PC-3 (cell line): Measurements from ENCODE around the gene UROC1. TPM values are rescaled to one million over a fixed set of nuclear protein-coding genes. Genes with fewer than 3 reads are reported as not detected.

ENCODE experiments used
- ATAC-seq: fragments of 200-7000 bp; cut with Tn5 transposase; 2 replicates; pipeline ENCODE4 v1.9.1; 2020; ENCODE audit warnings: mild to moderate bottlenecking, moderate library complexity
- BruUV-seq: library from RNA; stranded (reverse); fragments of 400-500 nt; replicated peaks from 2 replicates; lab custom pipeline; 2021; lab: Mats Ljungman, UMichigan
- CTCF ChIA-PET: fragments of 300-600 bp; sonication (Branson Sonifier 250); formaldehyde crosslinking; loops from one replicate; lab custom pipeline; 2022; ENCODE audit warnings: antibody characterized with exemption; lab: Charles Lee
- POLR2A ChIA-PET: fragments of 300-600 bp; sonication (Branson Sonifier 250); formaldehyde crosslinking; loops from one replicate; lab custom pipeline; 2022; ENCODE audit warnings: antibody characterized with exemption; ENCODE audit not compliant: unreplicated experiment; lab: Charles Lee
- DNase-seq: peaks from one replicate; pipeline ENCODE4 v3.0.0-alpha.2; 2015
- H2AFZ ChIP-seq: fragments of 300-600 bp; sonication (generic); 2 replicates; pipeline ENCODE4 v1.6.0; 2016; ENCODE audit warnings: antibody characterized with exemption, low read length
- H3F3A ChIP-seq: fragments of 300-600 bp; sonication (generic); one replicate; pipeline ENCODE4 v1.6.0; 2017; ENCODE audit warnings: antibody characterized with exemption, low read length, control low read depth, mild to moderate bottlenecking; ENCODE audit not compliant: unreplicated experiment
- H3K27ac ChIP-seq: fragments of 300-600 bp; sonication (generic); 2 replicates; pipeline ENCODE4 v1.5.1; 2016; ENCODE audit warnings: mild to moderate bottlenecking, low read length
- H3K27me3 ChIP-seq: fragments of 300-600 bp; sonication (generic); 2 replicates; pipeline ENCODE4 v1.6.1; 2016; ENCODE audit warnings: low read length, mixed read lengths
- H3K36me3 ChIP-seq: fragments of 300-600 bp; sonication (generic); 2 replicates; pipeline ENCODE4 v1.6.1; 2016; ENCODE audit warnings: low read depth, mixed run types, low read length, mixed read lengths
- H3K4me1 ChIP-seq: fragments of 300-600 bp; sonication (generic); 2 replicates; pipeline ENCODE4 v1.5.1; 2016; ENCODE audit warnings: low read length; ENCODE audit not compliant: insufficient read depth
- H3K4me2 ChIP-seq: fragments of 300-600 bp; sonication (generic); 2 replicates; pipeline ENCODE4 v1.6.0; 2016; ENCODE audit warnings: low read length
- H3K4me3 ChIP-seq: fragments of 300-600 bp; sonication (generic); 2 replicates; pipeline ENCODE4 v1.5.1; 2016; ENCODE audit warnings: mild to moderate bottlenecking, low read length, mixed read lengths
- H3K79me2 ChIP-seq: fragments of 300-600 bp; sonication (generic); 2 replicates; pipeline ENCODE4 v1.6.1; 2017; ENCODE audit warnings: low read length, mixed read lengths
- H3K9ac ChIP-seq: fragments of 300-600 bp; sonication (generic); 2 replicates; pipeline ENCODE4 v1.6.0; 2016; ENCODE audit warnings: mild to moderate bottlenecking, low read length
- H3K9me2 ChIP-seq: fragments of 300-600 bp; sonication (generic); replicated peaks from 2 replicates; pipeline ENCODE4 v1.6.1; 2016; ENCODE audit warnings: mixed run types, low read length, mixed read lengths
- H3K9me3 ChIP-seq: fragments of 300-600 bp; sonication (generic); 2 replicates; pipeline ENCODE4 v1.6.1; 2016; ENCODE audit warnings: low read length, mixed read lengths
- H4K20me1 ChIP-seq: fragments of 300-600 bp; sonication (generic); 2 replicates; pipeline ENCODE4 v1.6.1; 2016; ENCODE audit warnings: low read length, mixed read lengths
- CTCF ChIP-seq: fragments of 300-600 bp; sonication (generic); conservative IDR thresholded peaks from 2 replicates; pipeline ENCODE4 v1.5.1; 2017; ENCODE audit warnings: antibody characterized with exemption, low read depth, mild to moderate bottlenecking, low read length
- EZH2 ChIP-seq: fragments of 300-600 bp; sonication (generic); IDR thresholded peaks from one replicate; pipeline ENCODE4 v1.6.1; 2017; ENCODE audit warnings: antibody characterized with exemption, mild to moderate bottlenecking, low read length; ENCODE audit not compliant: unreplicated experiment
- EZH2phosphoT487 ChIP-seq: fragments of 300-600 bp; sonication (generic); IDR thresholded peaks from 2 replicates; pipeline ENCODE4 v1.6.1; 2018; ENCODE audit warnings: mild to moderate bottlenecking, antibody characterized with exemption, low read length, borderline replicate concordance
- intact Hi-C: fragments of 100-400 bp; cut with micrococcal nuclease; formaldehyde crosslinking; loops from 2 replicates; pipeline ENCODE4 v1.9.0; 2023
- total RNA-seq: library from RNA; depleted of rRNA; stranded (reverse); fragments of >200 nt; gene quantifications from 2 replicates; pipeline ENCODE4 v1.2.3, GENCODE V29; 2014

Gene UROC1
- total RNA-seq, 1 experiment from 2014 or later = not detected

DNA sequence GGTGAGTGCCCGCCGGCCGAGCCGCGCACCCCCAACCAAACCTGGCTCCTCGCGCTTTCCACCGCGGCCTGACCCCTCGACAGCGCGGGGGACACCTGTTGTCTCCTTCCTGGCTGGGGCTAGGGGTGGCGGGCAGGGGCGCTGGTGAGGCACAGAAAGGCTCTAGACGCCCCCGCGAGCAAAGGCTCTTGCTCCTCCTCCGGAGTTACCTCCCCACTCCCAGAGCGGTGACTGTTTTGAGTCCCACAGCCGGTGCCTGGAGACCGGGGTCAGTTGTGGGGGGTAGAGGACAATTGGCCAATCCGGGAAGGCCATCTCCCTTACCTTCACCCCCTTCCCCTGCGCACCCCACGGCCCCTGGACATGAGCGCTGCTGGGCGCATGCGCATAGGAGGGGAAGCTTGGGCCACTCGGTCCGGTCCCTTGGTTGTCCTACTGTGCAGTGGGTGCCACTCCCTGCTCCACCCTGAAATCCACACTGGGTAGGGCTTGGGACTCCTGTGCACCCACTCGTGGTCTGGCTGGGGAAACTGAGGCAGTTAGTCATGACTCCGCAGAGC is 6.9 kb upstream of the UROC1 start:
- peak overlapping the region; percentile 53 for H3K4me2 ChIP-seq
- H3K9me2 ChIP-seq = no peaks in the 10 kb centered on the region
- H4K20me1 ChIP-seq = no peaks in the 10 kb centered on the region
- H3K4me3 ChIP-seq = peak overlapping the region; percentile 38; the same call in 1 of the 2 replicates
- peaks cover 13% of the 10 kb centered on the region for H3K27me3 ChIP-seq
- TF ChIP-seq EZH2 (no peak), EZH2phosphoT487 (no peak), CTCF (no peak)
- ChIA-PET CTCF (no interaction called here), POLR2A (no interaction called here)
- no peak for ATAC-seq
- no peaks in the 10 kb centered on the region for H3K4me1 ChIP-seq
- no peak overlapping the region for H3K9ac ChIP-seq
- no peaks in the 10 kb centered on the region for H3K36me3 ChIP-seq
- no peaks in the 10 kb centered on the region for H3K79me2 ChIP-seq
- H3K27ac ChIP-seq = no peak overlapping the region
- H3F3A ChIP-seq = no peaks in the 10 kb centered on the region
- intact Hi-C loops = no loop called here
- DNase-seq = no peak
- H3K9me3 ChIP-seq = no peaks in the 10 kb centered on the region
- peak overlapping the region; percentile 34; the same call in 1 of the 2 replicates for H2AFZ ChIP-seq
- BruUV-seq = no TSS peak

DNA sequence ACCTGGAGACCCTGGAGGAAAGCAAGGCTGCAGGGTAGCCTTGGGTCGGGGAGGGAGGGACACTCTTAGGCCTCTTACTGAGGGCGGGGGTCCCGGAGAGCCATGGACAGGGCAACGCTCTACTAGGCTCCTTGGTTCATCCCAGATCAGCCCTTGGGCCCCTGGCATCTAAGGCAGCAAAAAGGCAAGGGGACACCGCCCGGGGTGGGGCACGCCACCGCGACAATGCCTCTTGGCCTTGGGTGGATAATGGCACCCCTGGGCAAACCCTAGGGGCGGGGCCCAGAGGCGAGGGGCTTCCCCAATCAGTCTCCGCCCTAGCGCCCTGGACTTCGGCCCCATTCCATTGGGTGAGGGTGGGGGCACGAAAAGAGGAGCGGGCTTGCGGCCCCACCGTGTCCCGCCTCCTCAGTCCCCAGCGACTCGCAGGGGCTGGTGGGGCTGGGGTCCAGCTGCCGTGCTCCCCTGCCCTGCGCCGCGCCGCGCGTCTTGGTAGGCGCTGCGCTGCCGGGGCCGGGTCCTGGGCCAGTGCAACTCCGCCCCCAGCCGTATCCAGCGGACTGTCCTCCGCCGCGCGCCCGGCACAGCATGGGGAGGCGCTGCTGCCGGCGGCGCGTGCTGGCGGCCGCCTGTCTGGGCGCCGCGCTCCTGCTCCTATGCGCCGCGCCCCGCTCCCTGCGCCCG is 6.3 kb upstream of the UROC1 start, which contains the start of gene CHST13:
CHST13 (plus strand) TSS at position 411 of the 684 bp plus-strand sequence; CDS start at position 589, 178 bp downstream.
- Histone ChIP-seq H4K20me1 (no peaks in the 10 kb centered on the region), H3K36me3 (no peaks in the 10 kb centered on the region), H3F3A (no peaks in the 10 kb centered on the region), H3K27me3 (peaks cover 13% of the 10 kb centered on the region), H3K79me2 (no peaks in the 10 kb centered on the region), H2AFZ (peak within 1 kb of the TSS; percentile 34; the same call in 1 of the 2 replicates), H3K9ac (no peak within 1 kb of the TSS), H3K27ac (no peak within 1 kb of the TSS), H3K9me2 (no peaks in the 10 kb centered on the region), H3K4me2 (peak within 1 kb of the TSS; percentile 53), H3K4me3 (peak within 1 kb of the TSS; percentile 38; the same call in 1 of the 2 replicates), H3K9me3 (no peaks in the 10 kb centered on the region), H3K4me1 (no peaks in the 10 kb centered on the region)
- DNase-seq (peak; percentile 19), ATAC-seq (peak; percentile 65)
- no TSS peak for BruUV-seq
- ChIA-PET CTCF (no interaction called here), POLR2A (no interaction called here)
- TF ChIP-seq EZH2phosphoT487 (no peak), EZH2 (no peak), CTCF (no peak)
- intact Hi-C loops = no loop called here

DNA sequence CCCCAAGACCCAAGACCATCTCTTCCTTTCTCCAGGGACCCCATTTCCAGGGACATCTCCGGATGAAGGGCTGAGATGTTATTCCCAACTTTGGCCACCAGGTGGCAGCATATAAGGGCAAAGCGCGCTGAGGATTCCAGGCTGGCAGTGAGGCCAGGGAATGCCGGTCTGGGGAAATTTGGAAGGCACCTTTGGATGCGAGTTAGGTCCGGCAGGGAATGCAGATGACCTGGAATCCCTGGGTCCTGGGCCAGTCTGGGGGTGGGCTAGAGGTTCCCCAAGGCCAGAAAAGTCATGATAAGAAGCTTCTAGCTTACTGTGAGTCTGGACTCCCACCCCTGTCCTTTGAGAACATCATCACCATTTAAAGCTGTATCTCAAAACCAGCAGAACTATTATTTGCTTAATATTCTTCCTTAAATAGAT is 4.8 kb upstream of the UROC1 start:
- Histone ChIP-seq H3K27ac (no peak overlapping the region), H3K27me3 (peaks cover 13% of the 10 kb centered on the region), H4K20me1 (no peaks in the 10 kb centered on the region), H3K36me3 (no peaks in the 10 kb centered on the region), H3F3A (no peaks in the 10 kb centered on the region), H3K9me2 (no peaks in the 10 kb centered on the region), H3K9me3 (no peaks in the 10 kb centered on the region), H3K79me2 (no peaks in the 10 kb centered on the region), H3K4me3 (no peak overlapping the region), H3K9ac (no peak overlapping the region), H3K4me1 (no peaks in the 10 kb centered on the region), H2AFZ (no peak overlapping the region), H3K4me2 (no peak overlapping the region)
- ATAC-seq = peak; percentile 52
- intact Hi-C loops = no loop called here
- ChIA-PET POLR2A (no interaction called here), CTCF (no interaction called here)
- BruUV-seq = no TSS peak
- DNase-seq = peak; percentile 59
- no peak for TF ChIP-seq EZH2phosphoT487
- peak; percentile 81 for TF ChIP-seq CTCF
